ENCODE results near the gene VPS35L.

The VPS35L gene

GRCh38 chr16:19698480-19699465 is 143.3 kb downstream of the VPS35L start:
- no peak for DNase-seq

- DNase-seq: no peak
Measured at GRCh38 chr16:19699472-19699871, 144.0 kb downstream of the VPS35L start.

DNA sequence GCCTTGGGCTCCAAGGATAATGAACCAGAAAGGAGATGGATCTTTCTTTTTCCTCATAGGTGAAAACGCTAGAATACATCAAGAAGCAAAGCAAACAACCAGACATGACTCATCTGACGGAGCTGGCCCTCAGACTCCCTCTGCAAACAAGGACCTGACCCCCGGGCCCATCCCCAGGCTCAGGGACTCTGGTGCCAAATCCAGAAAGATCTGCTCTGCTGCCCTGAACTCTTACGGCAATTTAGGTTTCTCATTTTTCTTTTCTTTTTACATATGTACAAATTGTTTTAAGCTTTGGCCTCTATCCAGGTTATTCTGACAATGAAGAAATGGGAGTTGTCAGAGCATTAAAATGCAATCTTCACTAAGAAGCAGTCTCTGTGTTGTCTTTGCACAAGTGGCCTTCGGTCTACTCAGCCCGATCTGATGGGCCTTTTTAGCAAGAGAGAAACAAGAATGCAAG is 144.8 kb downstream of the VPS35L start:
- no peak for DNase-seq

- no peak for DNase-seq
Measured at GRCh38 chr16:19701091-19701490, 145.6 kb downstream of the VPS35L start.

GRCh38 chr16:19703172-19703889 is 147.8 kb downstream of the VPS35L start:
- no peak for DNase-seq

GRCh38 chr16:19704321-19705145 is 149.0 kb downstream of the VPS35L start:
- no peak for DNase-seq

DNA sequence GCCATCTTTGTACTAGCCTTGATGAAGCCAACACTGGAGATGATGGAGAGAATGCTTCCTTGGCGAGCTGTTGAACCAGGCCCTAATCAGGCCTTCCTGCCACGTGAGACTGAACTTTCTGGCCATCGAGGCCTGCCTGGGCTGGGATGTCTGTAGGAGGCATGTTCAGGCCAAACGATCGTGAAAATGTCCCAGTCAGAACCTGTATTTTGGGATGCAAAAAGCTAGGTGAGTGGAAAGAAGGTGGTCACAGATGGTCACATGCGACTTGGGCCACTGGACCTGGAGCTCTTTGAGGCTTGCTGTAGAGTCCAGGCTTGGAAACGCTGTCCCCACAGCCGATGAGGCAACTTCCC is 149.6 kb downstream of the VPS35L start:
- no peak for DNase-seq

DNA sequence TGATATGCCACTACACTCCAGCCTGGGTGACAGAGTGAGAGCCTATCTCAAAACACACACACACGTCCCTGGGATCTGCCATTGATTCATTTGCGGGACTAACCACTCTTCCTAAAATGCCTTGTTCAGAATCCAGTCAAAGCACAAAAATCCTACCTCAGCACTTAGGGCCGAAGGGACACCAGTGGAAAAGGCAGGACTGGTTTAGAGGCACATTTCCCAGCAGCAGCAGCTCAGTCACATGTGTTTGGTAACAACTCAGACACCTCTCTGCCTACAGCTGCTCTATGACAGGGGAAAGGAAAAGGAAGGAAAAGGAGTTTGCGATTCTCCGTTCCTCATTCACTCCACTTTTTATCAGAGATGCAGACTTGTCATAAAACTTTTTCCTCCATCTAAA is 150.3 kb downstream of the VPS35L start:
- no peak for DNase-seq

DNA sequence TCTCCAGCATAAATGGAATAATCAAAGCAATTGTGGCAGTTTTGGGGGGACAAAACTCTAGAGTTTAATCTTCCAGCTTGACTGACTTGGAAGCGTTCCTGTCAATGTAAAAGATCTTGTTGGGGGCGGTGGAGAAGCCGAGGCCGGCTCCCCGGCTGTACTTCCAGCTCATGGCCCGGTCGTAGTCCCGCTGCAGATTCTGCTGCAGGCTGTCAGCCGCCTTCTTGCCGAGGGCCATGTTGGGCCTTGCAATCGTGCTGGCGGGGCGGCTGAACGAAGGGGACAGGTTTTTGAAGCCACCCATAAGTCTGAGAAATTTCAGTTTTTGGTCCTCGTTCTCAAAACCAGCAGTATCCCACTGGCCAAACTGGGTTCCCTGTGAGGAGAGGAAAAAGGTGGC is 151.3 kb downstream of the VPS35L start:
- no peak for DNase-seq

GRCh38 chr16:19707569-19708295 is 152.2 kb downstream of the VPS35L start:
- DNase-seq: no peak

DNA sequence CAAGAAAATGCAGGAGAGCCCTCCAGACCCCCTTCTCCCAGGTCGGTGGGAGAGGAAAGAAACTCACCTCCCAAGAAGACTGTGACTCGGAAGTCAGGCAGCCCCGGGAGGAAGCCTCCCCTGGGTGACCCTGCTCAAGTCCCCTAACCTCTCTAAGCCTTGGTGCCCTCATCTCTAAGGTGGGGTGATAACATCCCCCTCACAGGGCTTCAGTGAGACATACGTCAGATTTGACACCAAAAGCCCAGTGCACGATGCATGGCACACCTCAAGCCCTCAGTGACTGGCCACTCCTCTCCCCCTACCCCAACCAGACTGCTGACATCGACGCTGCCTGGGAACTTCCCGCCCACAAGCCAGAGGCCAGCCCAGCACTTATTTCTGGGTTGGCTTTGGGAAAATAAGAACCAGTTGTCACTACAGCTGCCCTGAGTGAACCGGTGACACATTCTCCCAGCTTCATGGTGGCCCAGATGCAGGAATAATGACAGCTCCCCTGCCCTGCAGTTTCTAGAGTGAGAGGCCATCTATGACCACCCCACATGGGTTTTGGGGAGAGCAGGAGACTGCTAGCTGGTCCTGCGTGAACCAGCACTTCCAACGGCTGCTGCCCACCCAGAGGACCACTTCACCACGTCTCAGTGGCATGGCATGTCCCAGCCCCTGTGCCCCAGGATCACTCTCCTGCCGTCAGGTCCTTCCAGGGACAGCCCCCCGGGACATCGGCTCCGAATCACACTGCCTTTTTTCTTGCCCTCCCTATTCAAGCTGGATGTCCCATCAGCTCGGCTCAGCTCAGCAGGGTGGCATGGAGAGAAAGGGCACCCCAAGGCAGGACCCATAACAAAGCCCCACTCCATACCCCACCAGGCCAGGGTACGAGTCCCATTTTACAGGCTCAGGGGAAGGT is 153.0 kb downstream of the VPS35L start:
- no peak for DNase-seq

DNA sequence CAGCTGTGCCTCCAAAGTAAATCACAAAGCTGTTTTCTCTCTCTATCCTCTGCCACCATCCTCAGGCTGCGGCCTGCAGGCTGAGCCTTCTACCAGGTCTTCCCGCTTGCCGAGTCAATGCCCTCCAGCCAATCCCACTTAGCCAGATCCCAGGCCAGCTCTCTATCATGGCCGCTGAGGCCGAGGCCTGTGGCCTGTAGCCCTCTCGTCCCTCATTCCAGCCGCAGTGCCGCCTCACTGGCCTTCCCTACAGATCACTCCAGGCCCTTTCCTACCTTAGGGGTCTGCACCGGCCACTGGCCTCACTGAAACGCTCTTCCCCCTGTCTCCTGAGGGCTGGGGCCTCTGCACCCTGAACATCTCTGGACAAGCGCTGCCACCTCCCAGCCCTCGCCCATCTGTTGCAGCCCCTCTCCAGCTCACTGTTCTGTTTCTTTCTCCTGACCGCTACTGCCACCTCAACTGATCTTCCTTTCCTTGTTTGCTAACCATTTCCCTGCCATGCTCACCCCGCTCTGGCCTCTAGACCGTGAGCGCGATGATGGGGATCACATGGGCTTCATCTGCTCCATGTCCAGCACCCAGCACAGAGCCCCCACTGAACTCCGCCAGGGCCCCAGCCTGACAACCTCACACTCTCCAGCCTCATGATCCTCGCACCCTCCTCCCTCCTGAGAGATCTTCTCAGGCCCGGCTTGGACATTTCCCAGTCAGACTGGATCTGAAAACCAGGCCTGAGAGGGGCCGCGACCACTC is 154.1 kb downstream of the VPS35L start:
- no peak for DNase-seq

DNA sequence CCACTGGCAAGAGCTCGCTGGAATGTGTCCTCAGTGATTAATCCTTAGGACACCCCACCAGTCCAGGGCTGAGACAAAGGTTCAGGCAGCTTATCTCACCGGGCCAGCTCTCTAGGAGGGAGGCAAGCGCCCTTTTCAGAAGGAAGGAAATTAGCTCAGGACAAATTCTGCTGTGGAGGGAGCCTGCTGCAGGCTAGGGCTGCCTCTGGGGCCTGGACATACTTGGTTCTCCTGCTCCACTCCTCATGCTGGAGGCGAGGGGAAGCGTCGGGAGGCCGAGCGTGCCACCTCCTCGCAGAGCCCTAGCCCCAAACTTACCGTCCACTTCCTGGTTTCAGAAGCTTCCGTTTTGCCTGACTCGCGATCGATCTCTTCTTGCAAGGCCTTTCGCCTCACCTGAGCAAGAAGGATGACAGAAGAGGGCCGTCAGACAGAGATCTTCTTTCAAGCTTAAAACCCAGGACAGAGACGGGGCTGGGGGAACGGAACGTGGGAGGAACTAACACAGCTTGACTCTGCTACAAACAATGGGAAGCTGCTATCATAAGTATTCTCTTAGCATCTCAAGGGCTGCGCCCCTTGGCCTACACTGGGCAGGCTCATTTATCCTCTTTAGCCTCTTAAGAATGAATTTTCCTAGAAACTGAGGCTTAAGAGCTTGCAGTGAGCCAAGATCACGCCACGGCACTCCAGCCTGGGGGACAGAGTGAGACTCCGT is 154.8 kb downstream of the VPS35L start:
- DNase-seq: no peak

GRCh38 chr16:19710991-19711545 is 155.6 kb downstream of the VPS35L start:
- no peak for DNase-seq

GRCh38 chr16:19711643-19712042 is 156.1 kb downstream of the VPS35L start:
- DNase-seq: no peak

DNA sequence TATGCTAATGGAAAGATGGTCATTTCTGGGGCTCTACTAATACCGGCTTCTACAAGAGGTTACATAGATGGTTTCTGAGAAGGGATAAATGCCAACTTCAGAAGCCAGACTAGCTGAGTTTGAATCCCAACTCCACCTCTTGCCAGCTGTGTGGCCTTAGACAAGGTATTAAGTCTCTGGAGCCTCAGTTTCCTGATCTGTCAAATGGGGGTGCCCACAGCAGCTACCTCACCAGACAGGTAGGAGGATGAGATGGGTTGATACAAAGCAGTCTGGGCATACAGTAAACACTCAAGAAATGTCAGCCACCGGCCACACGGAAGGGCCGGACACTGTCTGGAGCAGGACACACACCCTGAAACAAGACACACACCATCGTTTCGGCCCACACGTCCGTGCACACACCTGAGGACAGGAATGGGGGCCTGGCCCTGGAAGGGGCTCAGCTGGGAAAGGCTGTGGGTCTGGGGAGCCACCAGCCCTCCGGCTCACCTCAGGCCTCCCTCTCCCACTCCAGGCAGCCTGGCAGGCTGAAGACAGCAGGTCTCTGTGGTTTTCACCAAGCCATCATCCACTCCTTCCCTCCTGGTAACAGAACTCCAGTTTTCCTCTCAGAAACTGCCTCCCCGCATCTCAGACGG is 157.0 kb downstream of the VPS35L start:
- no peak for DNase-seq

GRCh38 chr16:19713697-19714096 is 158.2 kb downstream of the VPS35L start:
- DNase-seq: no peak

DNA sequence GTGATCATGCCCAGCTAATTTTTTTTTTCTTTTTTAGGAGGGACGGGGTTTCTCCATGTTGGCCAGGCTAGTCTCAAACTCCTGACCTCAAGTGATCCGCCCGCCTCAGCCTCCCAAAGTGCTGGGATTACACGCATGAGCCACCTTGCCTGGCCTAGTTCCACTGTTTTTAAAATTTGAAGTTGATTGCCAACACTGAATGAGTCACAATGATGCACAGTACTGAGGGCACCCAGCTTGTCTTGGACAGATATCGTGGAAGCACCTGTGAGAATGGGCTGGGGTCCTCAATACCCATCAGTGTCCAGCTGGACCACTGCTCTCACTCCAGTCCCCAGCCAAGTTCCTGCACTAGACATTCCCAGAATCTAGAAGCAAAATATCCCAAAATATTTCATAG is 160.1 kb downstream of the VPS35L start:
- DNase-seq: no peak

DNA sequence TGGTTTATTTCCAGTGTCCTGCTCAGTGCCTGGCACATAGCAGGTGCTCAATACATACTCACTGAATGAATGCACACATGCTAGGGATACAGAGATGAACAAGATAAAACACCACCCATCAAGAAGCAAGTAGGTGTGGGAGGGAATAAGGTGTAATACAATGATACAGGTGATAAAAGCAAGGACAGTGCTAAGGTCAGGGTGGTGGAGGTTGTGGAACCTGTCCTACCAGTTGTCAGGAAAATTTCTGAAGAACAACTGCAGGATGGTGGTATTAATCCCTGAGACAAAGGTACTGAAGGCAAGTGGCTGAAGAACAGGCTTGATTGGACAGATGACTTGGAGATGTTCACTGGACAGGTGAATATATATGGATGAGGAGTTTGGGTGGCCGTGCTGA is 160.7 kb downstream of the VPS35L start:
- DNase-seq: no peak

Data from OCI-M1 (cell line).